Measurements from ENCODE around the gene PPP2R3B.

DNA sequence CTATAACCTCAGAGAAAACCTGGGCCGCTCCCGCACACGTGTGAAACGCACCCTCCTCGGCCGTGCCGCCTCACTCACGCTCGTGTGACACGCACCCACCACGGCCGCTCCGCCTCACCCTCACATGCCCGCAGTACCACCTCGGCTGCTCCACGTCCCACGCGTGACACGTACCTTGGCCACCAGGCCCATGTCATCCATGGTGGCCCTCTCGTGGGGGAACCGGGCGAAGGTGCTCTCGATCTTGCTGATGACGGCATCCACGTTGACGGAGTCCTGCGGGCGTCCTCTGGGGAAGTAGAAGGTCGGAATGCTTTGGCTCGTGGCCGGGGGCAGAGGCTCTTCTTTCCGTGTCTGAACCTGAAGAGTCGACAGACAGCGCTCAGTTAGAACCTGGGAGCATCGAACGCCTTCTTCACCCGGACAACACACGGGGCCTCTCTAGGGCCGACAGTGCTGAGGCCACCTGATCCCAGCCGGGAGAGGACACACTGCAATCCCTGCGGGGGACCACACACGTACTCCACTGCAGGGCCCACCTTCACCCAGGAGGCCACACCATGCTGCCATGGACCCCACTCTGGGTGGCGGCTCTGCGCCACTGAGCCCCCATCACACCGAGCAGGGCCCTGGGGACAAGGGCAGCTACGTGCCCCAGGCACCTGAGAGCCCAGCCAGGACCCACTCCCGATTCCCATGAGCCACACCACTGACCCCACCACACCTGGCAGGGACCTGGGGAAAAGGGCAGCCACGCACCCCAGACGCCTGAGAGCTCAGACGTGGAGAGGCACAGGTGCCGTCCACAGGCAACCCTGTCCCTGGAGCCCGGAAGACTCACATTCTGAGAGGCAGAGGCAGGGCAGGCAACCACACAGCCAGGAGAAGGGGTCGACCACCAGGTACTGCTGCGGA is 25.2 kb downstream of the PPP2R3B start:
- TF ChIP-seq, protein P1, sequence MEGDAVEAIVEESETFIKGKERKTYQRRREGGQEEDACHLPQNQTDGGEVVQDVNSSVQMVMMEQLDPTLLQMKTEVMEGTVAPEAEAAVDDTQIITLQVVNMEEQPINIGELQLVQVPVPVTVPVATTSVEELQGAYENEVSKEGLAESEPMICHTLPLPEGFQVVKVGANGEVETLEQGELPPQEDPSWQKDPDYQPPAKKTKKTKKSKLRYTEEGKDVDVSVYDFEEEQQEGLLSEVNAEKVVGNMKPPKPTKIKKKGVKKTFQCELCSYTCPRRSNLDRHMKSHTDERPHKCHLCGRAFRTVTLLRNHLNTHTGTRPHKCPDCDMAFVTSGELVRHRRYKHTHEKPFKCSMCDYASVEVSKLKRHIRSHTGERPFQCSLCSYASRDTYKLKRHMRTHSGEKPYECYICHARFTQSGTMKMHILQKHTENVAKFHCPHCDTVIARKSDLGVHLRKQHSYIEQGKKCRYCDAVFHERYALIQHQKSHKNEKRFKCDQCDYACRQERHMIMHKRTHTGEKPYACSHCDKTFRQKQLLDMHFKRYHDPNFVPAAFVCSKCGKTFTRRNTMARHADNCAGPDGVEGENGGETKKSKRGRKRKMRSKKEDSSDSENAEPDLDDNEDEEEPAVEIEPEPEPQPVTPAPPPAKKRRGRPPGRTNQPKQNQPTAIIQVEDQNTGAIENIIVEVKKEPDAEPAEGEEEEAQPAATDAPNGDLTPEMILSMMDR (IDR thresholded peaks at IDR 0.05) = no peak
- TF ChIP-seq POLR2A (IDR thresholded peaks at IDR 0.05) = no peak
